ENCODE measurements around the gene SPRYD3. TPM values are rescaled to one million over a fixed set of nuclear protein-coding genes. Genes with fewer than 3 reads are reported as not detected.
A peak's percentile ranks its signal among the peaks of the same experiment; 100 is the strongest.

Gene SPRYD3
- total and polyA plus RNA-seq, 12 donors = 16.4 to 74.6 (median 43.1) TPM

DNA sequence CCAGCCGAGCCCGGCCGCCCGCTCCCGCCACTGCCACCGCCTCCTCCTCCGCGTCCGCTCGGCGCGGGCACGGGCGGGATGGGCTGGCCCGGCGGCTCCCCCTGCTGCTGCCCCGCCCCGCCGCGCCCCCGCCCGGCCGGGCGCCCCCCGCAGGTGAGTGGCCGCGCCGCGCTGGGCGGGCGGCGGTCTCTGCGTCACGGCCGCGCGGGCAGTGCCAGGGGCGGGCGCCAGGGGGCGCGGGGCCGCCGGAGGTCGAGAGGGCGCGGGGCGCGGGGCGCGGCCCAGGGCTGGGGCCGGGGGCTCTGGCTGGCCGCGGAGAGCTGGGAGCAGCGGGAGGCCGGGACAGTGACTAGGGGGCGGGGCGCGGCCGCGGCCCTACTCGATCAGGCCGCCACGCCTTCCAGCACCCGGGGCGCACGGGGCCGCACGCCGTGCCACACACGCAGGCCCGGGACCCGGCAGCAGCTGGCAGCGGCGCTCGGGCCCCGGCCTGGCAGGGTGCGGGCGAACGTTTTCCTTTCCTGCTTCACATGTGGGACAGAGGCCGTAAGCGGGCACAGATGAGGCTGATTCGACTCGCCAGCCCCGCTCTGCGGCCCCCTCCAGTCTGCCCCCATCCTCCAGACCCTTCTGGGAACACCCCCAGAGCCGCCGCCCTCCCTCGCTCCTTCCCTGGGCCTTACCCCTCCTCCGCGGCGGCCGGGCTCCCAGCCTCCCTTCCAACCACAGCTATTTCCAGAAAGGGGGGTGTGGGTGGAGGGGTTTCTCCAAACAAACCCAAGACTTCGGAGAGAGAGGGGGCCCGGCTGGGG lies 31.8 kb downstream of the SPRYD3 start:
- peaks cover 54 to 87% of the 10 kb centered on the region in 2 donors for H3K4me1 ChIP-seq (replicated peaks in 1 of 2)
- intact Hi-C loops (cut with DNase I) = no loop called here

DNA sequence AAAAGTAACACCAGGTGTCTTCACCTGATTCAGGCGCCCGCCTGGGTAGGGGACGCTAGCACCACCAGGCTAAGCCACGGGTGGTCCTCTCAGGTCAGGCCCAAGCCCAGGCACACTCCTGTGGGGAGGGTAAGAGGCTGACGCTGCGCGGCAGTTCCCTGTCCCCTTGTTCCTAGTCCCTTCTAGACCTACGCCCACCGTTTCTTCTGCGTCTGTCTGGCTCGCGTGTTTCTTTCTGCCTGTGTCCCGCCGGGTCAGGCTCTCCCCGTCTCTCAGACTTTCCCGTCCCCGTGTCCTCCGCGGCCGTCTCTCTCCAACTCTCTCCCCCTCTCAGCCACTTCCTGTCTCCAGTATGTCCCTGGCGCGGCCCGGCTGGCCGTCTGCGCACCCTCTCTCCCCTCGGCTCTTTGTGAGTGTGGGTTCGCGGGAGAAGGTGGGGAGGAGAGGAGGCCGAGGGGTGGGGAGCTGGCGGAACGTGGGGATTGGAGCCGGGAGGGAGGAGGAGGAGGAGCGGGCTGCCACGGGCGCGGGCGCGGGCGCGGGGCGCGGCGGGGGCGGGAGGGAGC lies 32.5 kb downstream of the SPRYD3 start:
- intact Hi-C loops (cut with DNase I) = no loop called here
- no peaks in the 10 kb centered on the region for H3K9me3 ChIP-seq (replicated peaks in 1 of 3)
- H3K27ac ChIP-seq = peak overlapping the region; percentile 86 to 99 (median 98)
- peaks cover 47 to 83% of the 10 kb centered on the region in 2 donors for H3K4me1 ChIP-seq (replicated peaks in 1 of 2)
- DNase-seq = peak; percentile 87 to 96 (median 94)
- no peaks in the 10 kb centered on the region for H3K27me3 ChIP-seq
- H3K36me3 ChIP-seq (replicated peaks in 1 of 2) = no peaks in the 10 kb centered on the region
- 0 to 1% (median 0%) methylated on average over 13 to 43 of the region's 44 CpGs for WGBS, 4 donors
- TF ChIP-seq, protein P1, sequence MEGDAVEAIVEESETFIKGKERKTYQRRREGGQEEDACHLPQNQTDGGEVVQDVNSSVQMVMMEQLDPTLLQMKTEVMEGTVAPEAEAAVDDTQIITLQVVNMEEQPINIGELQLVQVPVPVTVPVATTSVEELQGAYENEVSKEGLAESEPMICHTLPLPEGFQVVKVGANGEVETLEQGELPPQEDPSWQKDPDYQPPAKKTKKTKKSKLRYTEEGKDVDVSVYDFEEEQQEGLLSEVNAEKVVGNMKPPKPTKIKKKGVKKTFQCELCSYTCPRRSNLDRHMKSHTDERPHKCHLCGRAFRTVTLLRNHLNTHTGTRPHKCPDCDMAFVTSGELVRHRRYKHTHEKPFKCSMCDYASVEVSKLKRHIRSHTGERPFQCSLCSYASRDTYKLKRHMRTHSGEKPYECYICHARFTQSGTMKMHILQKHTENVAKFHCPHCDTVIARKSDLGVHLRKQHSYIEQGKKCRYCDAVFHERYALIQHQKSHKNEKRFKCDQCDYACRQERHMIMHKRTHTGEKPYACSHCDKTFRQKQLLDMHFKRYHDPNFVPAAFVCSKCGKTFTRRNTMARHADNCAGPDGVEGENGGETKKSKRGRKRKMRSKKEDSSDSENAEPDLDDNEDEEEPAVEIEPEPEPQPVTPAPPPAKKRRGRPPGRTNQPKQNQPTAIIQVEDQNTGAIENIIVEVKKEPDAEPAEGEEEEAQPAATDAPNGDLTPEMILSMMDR (IDR thresholded peaks at IDR 0.05) = no peak
- TF ChIP-seq POLR2A (IDR thresholded peaks at IDR 0.05) = peak; percentile 98 to 99
- H3K4me3 ChIP-seq = peak overlapping the region in 3 of 4 donors; percentile 8 to 87 (median 40)

More for the DNA sequence above, 31.8 kb downstream of the SPRYD3 start:
- 0 to 1% (median 0%) methylated on average over 2 to 91 of the region's 94 CpGs for WGBS, 4 donors
- Histone ChIP-seq H3K36me3 (replicated peaks in 1 of 2) (no peaks in the 10 kb centered on the region), H3K27me3 (no peaks in the 10 kb centered on the region), H3K4me3 (peak overlapping the region in 2 of 4 donors; percentile 25 to 87), H3K9me3 (replicated peaks in 1 of 3) (no peaks in the 10 kb centered on the region), H3K27ac (peak overlapping the region; percentile 75 to 99 (median 96))
- TF ChIP-seq, protein P1 (IDR thresholded peaks at IDR 0.05) = peak in 2 of 6 experiments; percentile 40 to 45
- peak; percentile 78 to 81 for TF ChIP-seq POLR2A (IDR thresholded peaks at IDR 0.05)
- DNase-seq = peak; percentile 82 to 92 (median 87)

DNA sequence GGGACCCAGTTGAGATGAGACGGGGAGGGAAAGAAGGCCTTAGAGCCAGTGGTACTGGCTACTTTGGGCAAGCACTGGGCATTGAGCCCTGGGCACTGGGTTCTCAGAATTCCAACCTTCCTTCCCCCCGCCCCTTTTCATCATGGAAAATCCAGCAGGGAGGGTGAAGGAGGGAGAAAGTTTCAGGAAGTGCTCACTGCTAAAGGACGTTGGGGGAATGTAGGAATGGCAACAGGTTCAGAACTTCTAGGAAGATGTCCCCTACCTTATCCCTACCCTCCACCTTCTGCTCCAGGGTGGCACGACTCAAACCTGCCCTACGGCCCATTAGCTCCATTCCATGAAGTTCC lies 33.5 kb downstream of the SPRYD3 start:
- intact Hi-C loops (cut with DNase I) = no loop called here
- Histone ChIP-seq H3K4me3 (peak overlapping the region in 1 of 4 donors; percentile 87), H3K36me3 (replicated peaks in 1 of 2) (no peaks in the 10 kb centered on the region), H3K27ac (peak overlapping the region in 4 of 5 donors; percentile 91 to 99 (median 98)), H3K4me1 (replicated peaks in 1 of 2) (peaks cover 39 to 72% of the 10 kb centered on the region in 2 donors), H3K9me3 (replicated peaks in 1 of 3) (no peaks in the 10 kb centered on the region), H3K27me3 (no peaks in the 10 kb centered on the region)
- peak in 5 of 7 donors; percentile 40 to 79 (median 62) for DNase-seq
- no peak for TF ChIP-seq POLR2A (IDR thresholded peaks at IDR 0.05)
- TF ChIP-seq, protein P1 (IDR thresholded peaks at IDR 0.05) = no peak
- 39 to 50% (median 45%) methylated on average over 5 of the region's 5 CpGs for WGBS, 4 donors

- 41 to 52% (median 47%) methylated on average over 3 to 4 of the region's 4 CpGs for WGBS, 4 donors
- Histone ChIP-seq H3K27ac (peak overlapping the region in 4 of 5 donors; percentile 91 to 99 (median 98)), H3K4me1 (replicated peaks in 1 of 2) (peaks cover 34 to 66% of the 10 kb centered on the region in 2 donors), H3K27me3 (no peaks in the 10 kb centered on the region), H3K4me3 (peak overlapping the region in 1 of 4 donors; percentile 87), H3K9me3 (replicated peaks in 1 of 3) (no peaks in the 10 kb centered on the region), H3K36me3 (replicated peaks in 1 of 2) (peaks cover 0 to 4% of the 10 kb centered on the region in 2 donors)
- DNase-seq = peak in 4 of 7 donors; percentile 49 to 63 (median 56)
- TF ChIP-seq, protein P1 (IDR thresholded peaks at IDR 0.05) = no peak
- no peak for TF ChIP-seq POLR2A (IDR thresholded peaks at IDR 0.05)
- intact Hi-C loops (cut with DNase I) = no loop called here
Observed at GRCh38 chr12:53044896-53045695, 34.1 kb downstream of the SPRYD3 start.
